Stimulated activated CD4-positive, alpha-beta T cell treated with anti-CD3 and anti-CD28 coated beads, Interleukin-12 subunit alpha, Interleukin-12 subunit beta, amount 100 ng/mL, for 48 hours (primary cell): ENCODE data around the gene SLC35E2B.
A peak's percentile ranks its signal among the peaks of the same experiment; 100 is the strongest.
"Not testable (repeated sequence)": the region's sequence is repeated elsewhere in the genome, so short reads cannot be mapped to it uniquely, and the experiment has no call there.

Experiments
- DNase-seq, 3 donors: peaks; one replicate each; pipeline ENCODE4 v3.0.0-alpha.2; 2020; ENCODE audit warnings: low read depth in 2 of 3, low spot score in 1 of 3

Gene SLC35E2B

DNA sequence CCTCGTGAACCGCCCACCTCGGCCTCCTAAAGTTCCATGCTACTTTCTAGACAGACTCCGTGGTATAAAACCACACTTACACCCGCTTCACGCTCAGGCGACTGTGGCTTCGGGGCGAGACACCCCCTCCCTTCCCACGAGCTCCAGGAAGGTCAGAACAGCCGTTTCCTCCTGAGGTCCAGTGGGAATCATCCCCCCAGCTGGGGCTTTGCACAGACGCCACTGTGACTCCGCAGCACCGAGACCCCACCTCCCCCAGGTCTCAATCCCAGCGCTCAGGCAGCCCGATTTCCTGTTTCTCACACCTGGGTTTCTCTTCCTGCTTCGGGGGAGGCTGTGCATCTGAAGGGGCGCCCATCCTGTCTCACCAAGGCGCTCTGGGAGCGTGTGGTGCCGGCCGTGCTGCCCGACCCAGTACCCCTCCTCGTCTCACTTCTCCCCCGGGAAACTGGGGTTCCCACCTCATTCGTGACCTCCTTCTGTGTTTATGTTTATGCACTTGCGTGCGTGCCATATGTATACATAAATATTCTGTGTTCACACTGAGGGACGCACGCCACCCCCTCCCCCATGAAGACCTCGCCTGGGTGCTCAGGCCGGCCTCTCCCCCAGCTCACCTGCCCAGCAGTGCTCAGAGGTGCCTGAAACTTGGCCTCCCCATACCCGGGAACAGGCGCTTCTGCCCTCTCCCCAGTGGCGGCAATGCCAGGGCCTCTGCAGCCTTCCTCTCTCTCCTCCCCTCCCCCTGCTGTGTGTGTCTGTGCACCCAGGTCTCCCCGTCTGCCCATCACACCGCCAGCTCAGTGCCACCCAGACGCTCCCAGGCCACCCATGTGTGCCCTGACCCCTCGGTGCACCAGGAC, 14.6 kb downstream of the SLC35E2B start:
- DNase-seq, result peak in 1 of 3 donors; percentile 18

DNA sequence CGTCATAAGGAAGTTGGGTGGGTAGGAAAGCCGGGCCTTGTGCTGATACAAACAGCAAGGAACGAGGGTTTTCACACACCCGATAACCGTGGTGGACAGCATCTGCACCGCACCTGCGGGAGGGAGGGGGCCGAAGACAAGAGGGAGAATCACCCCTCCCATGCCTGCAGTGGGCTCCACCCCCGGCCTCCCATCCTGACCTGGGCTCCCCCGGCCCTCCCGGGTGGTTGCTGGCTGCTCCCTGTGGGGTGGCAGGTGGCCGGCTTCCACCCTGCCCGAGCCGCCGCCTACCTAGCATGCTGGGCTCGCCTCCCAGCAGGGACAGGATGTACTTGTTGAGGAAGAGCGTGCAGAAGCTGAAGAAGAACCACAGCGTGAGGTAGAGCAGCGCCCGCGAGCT, 16.5 kb downstream of the SLC35E2B start:
- not testable (repeated sequence) for DNase-seq

GRCh38 chr1:1675218-1675617, 17.4 kb downstream of the SLC35E2B start:
- DNase-seq, result not testable (repeated sequence)

DNA sequence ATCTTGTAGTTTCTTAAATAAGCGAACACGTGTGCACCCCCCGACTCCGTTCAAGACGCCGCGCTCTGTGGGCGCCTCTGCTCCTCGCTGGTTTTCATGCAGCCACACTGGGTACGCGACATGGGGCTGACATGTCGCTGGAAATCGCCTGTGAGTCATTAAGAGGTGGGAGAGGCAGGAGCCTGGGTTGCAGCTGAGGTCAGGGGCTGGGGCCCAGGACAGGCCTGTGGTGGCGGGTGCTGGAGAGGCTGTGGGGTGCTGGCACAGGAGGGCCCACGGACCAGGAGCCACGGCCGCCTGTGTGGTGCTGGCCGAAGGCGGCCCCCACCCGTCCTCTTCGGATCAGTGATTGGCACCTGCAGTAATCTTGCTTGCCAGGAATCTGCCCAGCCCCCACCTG, 17.8 kb downstream of the SLC35E2B start:
- not testable (repeated sequence) for DNase-seq

GRCh38 chr1:1672181-1672965, 20.2 kb downstream of the SLC35E2B start:
- DNase-seq, result no peak

- no peak for DNase-seq
Measured at GRCh38 chr1:1671365-1672119, 21.1 kb downstream of the SLC35E2B start.

DNA sequence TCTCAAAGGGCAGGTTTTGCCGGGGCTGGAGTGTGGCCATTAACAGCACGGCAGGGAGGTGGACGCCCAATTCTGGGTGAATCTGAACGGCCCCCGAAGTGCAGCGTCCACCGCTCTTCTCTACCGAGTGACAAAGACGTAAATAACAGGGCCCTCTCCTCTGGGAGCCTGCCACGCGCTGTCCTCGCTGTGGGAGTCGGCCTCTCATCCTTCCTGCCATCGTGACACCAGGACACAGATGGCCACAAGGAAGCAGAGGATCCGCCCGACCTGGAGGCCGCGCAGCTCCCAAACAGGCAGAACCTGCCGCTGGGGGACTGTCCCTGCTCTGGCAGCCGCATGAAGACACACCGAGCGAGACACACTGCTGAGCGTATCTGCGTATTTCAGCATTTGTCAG, 21.7 kb downstream of the SLC35E2B start:
- DNase-seq, result no peak

DNA sequence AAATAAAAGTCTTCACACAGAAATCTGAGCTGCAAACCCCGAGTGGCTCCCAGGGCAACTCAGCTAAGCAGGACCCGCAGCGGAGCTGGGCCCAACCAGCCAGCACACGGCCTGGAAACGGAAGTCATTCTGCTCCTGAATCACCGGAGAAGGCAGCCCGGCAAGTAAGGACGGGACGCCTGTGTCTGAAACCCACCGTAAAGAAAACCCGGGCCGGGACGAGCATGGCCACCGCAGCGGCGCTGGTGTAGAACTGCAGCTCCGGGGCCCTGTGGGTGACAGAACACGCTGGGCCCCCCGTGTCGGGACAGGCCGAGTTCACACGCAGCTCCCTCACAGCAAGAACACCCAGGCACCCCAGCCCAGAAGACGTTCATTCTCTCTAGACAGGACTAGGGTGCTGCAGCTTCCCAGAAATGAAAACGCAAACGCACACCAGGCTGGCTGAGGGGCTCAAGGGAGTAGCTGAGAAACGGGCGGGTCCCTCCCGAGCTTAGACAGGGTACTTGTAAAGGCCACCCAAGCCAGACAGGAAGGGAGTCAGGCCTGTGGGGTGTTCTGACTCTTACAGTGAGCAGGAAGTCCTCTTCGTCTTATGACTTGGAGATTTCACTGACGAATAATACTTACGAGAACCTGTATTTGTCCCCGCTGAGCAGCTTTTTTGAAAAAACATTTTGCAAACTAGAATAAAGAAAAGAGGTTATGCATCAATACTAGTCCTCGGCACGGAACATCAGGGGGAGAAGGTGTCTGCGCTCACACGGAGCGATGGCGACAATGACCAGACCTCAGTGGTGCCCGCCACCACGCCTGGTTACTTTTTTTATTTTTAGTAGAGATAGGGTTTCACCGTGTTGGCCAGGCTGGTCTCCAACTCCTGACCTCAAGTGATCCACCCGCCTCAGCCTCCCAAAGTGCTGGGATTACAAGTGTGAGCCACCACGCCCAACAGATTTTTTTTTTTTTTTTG, 22.8 kb downstream of the SLC35E2B start:
- no peak for DNase-seq

DNA sequence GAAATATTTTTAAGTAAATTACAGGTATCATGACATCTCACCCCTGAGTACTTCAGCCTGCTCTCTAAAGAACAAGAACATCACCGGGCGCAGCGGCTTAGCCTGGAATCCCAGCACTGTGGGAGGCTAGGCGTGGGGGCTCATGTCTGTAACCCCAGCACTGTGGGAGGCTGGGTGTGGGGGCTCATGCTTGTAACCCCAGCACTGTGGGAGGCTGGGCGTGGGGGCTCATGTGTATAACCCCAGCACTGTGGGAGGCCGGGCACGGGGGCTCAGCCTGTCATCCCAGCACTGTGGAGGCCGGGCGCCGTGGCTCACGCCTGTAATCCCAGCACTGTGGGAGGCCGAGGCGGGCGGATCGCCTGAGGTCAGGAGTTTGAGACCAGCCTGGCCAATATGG, 26.1 kb downstream of the SLC35E2B start:
- no peak for DNase-seq

DNA sequence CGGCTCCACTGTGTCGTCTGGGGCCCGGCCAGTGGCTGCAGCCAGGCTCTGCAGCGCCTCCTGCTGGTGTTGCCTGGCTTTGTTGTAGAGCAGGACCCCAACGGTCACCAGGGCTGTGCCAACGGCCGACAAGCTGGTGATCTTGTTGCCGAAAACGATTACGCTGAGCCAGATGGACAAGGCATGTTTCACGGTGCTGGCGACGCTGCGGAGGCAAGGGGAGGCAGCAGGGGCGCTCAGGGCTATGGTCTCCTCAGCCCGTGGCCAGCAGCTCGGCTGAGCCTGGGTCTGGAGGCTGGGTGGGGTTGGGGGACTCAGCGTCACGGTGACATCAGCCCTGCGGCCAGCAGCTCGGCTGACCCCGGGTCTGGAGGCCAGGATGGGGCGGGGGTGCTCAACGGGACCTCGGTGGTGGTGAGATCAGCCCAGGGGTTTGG, 26.8 kb downstream of the SLC35E2B start:
- DNase-seq, result peak in 2 of 3 donors; percentile 22 to 43

DNA sequence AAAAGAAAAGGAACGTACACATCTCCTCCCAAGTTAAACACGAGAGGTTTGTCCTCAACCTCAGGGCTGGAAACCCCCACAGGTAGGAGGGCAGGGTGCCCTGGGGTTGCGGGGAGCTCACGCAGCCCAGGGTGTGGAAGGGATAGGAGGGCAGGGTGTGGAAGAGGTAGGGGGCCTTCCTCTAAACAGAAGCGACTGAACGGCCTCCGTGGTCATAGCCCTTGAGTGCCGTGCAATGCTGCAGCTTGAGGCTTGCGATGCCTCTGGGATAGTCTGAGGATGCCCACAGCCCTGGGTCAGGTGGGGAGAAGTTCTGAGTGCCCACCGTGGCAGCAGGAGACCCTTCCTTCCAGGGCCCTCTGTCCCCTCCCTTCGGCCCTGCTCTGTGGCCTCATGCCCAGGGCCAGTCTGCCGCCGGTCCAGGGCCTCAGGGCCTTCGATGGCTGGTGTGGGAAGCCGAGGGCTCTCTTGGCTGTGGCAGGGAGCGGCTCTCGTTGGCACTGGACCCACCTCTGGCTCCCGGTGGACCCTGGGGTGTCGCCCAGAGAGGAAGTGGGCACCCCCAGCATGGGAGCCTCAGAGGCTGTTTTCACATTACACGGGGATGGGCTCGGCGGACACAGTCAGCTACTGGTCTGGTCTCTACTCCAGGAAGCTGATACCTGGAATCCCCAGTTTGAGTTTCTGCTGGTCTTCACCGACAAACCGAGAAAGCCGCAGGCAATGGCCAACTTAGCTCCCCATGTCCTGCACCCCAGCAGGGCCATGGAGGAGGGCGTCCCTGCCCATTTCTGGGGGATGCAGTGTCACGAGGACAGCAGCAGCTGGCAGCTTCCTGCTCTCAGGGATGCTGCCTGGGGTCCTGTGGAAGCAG, 27.4 kb downstream of the SLC35E2B start:
- no peak for DNase-seq

GRCh38 chr1:1664318-1664717, 28.3 kb downstream of the SLC35E2B start:
- DNase-seq, result not testable (repeated sequence)

DNA sequence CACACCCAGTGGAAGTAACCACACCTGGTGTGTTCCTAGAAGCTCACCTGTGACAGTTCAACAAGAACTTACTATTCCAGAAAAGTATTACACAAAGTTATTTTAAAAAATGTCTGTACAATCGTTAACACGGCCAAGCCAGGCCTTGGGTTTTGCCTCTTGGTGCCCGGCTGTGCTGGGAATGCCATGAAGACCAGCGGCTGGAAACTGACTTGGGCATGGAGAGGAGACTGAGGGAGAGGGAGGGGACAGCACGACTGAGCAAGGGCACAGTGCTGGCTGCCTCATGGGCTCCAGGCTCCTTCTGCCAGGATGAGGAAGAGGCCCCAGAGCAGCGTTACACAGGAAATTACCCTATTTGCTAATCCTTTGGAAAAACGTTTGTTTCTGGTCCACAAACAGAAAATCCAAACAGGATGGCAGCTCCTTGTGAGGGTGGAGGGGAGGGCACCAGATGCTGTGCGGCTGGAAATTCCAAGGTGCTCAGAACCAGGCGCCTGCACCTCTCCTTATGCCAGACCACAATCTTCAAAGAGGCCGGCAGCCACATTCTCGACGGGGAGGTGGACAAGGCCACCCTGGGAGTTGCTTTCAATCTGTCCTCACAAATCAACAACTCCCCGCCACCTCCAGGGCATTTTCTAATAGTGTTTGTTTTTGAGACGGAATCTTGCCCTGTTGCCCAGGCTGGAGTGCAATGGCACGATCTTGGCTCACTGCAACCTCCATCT, 29.6 kb downstream of the SLC35E2B start:
- not testable (repeated sequence) for DNase-seq

DNA sequence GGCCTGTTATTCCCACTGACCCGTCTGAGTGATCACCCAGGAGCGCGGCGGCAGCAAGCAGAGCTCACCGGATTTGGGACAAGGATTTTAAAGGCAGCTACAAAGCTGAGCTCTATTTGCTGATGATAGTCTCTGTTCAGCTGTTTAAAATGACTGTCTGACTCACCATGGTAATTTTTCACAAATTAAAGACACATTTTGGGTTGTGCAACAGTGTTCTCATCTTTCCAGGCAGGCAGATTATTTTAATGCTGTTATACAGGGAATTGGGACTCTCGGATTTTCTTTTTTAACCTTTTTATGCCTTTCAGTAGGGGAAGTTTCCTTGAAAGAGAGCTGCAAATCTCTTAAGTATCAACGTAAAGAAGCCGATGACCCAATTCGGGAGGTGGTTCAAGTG, 30.2 kb downstream of the SLC35E2B start:
- DNase-seq, result not testable (repeated sequence)

GRCh38 chr1:1658583-1659549, 33.7 kb downstream of the SLC35E2B start, which contains the start of gene CDK11B:
TSS of gene CDK11B (minus strand) at chr1:1659004. CDS start at chr1:1657485, 1,519 bp downstream.
- peak; percentile 89 to 99 (median 99) for DNase-seq

- DNase-seq, result not testable (repeated sequence)
Measured at GRCh38 chr1:1648265-1648664, 44.3 kb downstream of the SLC35E2B start.

- DNase-seq, result not testable (repeated sequence)
Measured at GRCh38 chr1:1647567-1648241, 44.9 kb downstream of the SLC35E2B start.
